Measurements from ENCODE around the gene CUZD1.

Gene CUZD1

GRCh38 chr10:122853665-122854313 lies 8.1 kb upstream of the CUZD1 start:
- DNase-seq = no peak

GRCh38 chr10:122852261-122852660 lies 6.6 kb upstream of the CUZD1 start:
- no peak for DNase-seq

- DNase-seq = no peak
Measured at GRCh38 chr10:122850705-122851640, 5.3 kb upstream of the CUZD1 start.

- no peak for DNase-seq
Measured at GRCh38 chr10:122849900-122850605, 4.4 kb upstream of the CUZD1 start.

GRCh38 chr10:122849090-122849489 lies 3.4 kb upstream of the CUZD1 start:
- DNase-seq = no peak

- no peak for DNase-seq
Measured at GRCh38 chr10:122847782-122848604, 2.3 kb upstream of the CUZD1 start.

- no peak for DNase-seq
Measured at GRCh38 chr10:122844146-122844545, 1.5 kb downstream of the CUZD1 start.

GRCh38 chr10:122841569-122841968 lies 4.1 kb downstream of the CUZD1 start:
- no peak for DNase-seq

GRCh38 chr10:122839505-122839904 lies 6.2 kb downstream of the CUZD1 start:
- no peak for DNase-seq

GRCh38 chr10:122838880-122839279 lies 6.8 kb downstream of the CUZD1 start:
- DNase-seq = no peak

GRCh38 chr10:122835908-122836307 lies 9.7 kb downstream of the CUZD1 start:
- DNase-seq = no peak

- DNase-seq = no peak
Measured at GRCh38 chr10:122830965-122831353, 14.7 kb downstream of the CUZD1 start.

GRCh38 chr10:122830273-122830964 lies 15.2 kb downstream of the CUZD1 start:
- DNase-seq = no peak

GRCh38 chr10:122829454-122829853 lies 16.2 kb downstream of the CUZD1 start:
- no peak for DNase-seq

GRCh38 chr10:122828716-122829255 lies 16.9 kb downstream of the CUZD1 start:
- no peak for DNase-seq

- DNase-seq = no peak
Measured at GRCh38 chr10:122827302-122827701, 18.4 kb downstream of the CUZD1 start.

GRCh38 chr10:122822973-122823690 lies 22.5 kb downstream of the CUZD1 start:
- no peak for DNase-seq

- DNase-seq = no peak
Measured at GRCh38 chr10:122821808-122822207, 23.8 kb downstream of the CUZD1 start.

- no peak for DNase-seq
Measured at GRCh38 chr10:122815458-122815857, 30.2 kb downstream of the CUZD1 start.

GRCh38 chr10:122814493-122814892 lies 31.2 kb downstream of the CUZD1 start:
- DNase-seq = no peak

GRCh38 chr10:122812751-122813150 lies 32.9 kb downstream of the CUZD1 start:
- no peak for DNase-seq
